Liver (tissue), 9 donors: ENCODE results near the gene TRIM13. TPM values are rescaled to one million over a fixed set of nuclear protein-coding genes. Genes with fewer than 3 reads are reported as not detected.

Source experiments
- DNase-seq: peaks from one replicate; pipeline ENCODE4 v3.0.0-alpha.2; 2017; ENCODE audit warnings: low spot score
- H3K27ac ChIP-seq, 2 donors: one replicate each; pipeline ENCODE4 v1.7.0; 2013; ENCODE audit warnings: inconsistent platforms in 2 of 2, low read length in 2 of 2, control low read depth in 1 of 2, low read depth in 1 of 2, mild to moderate bottlenecking in 1 of 2
- H3K27me3 ChIP-seq, 4 donors: one replicate each; pipeline versions ENCODE4 v1.6.1 to v1.7.0; 2013; ENCODE audit warnings: low read length in 3 of 4, inconsistent platforms in 1 of 4, mild to moderate bottlenecking in 1 of 4, moderate library complexity in 1 of 4; ENCODE audit not compliant: control insufficient read depth in 4 of 4, insufficient read depth in 4 of 4
- H3K36me3 ChIP-seq, 4 donors: one replicate each; pipeline versions ENCODE4 v1.6.1 to v1.7.0; 2013; ENCODE audit warnings: low read length in 3 of 4, mild to moderate bottlenecking in 3 of 4, low read depth in 1 of 4, moderate library complexity in 1 of 4; ENCODE audit not compliant: control insufficient read depth in 4 of 4, insufficient read depth in 3 of 4
- H3K4me1 ChIP-seq, 4 donors: one replicate each; pipeline versions ENCODE4 v1.6.1 to v1.7.0; 2013; ENCODE audit warnings: low read length in 3 of 4, mild to moderate bottlenecking in 3 of 4, moderate library complexity in 1 of 4; ENCODE audit not compliant: control insufficient read depth in 4 of 4, insufficient read depth in 4 of 4
- H3K4me3 ChIP-seq, 3 donors: one replicate each; pipeline versions ENCODE4 v1.6.1 to v1.7.0; 2013; ENCODE audit warnings: low read length in 3 of 3, control low read depth in 1 of 3, low read depth in 1 of 3, mild to moderate bottlenecking in 1 of 3
- H3K9ac ChIP-seq, 2 donors: one replicate each; pipeline ENCODE4 v1.7.0; 2013; ENCODE audit warnings: low read length in 2 of 2, mild to moderate bottlenecking in 2 of 2, moderate library complexity in 2 of 2, control low read depth in 1 of 2, low read depth in 1 of 2
- H3K9me3 ChIP-seq, 4 donors: one replicate each; pipeline versions ENCODE4 v1.6.1 to v1.7.0; 2013; ENCODE audit warnings: low read length in 3 of 4; ENCODE audit not compliant: control insufficient read depth in 4 of 4
- CTCF ChIP-seq: fragments of 150-350 bp; IDR thresholded peaks from 2 replicates; pipeline ENCODE4 v1.5.1; 2017; ENCODE audit warnings: improper control_type of control experiment, low read depth, low read length; ENCODE audit not compliant: missing input control
- EGR1 ChIP-seq, 2 donors: IDR thresholded peaks; 2 replicates each; pipeline ENCODE4 v1.6.1; 2016 to 2018; ENCODE audit warnings: antibody characterized with exemption in 2 of 2, low read depth in 2 of 2
- FOXA2 ChIP-seq: IDR thresholded peaks from 2 replicates; pipeline ENCODE4 v1.6.1; 2016; ENCODE audit warnings: antibody characterized with exemption
- GABPA ChIP-seq, 2 donors: IDR thresholded peaks in 1 of 2; conservative IDR thresholded peaks in 1 of 2; 2 replicates each; pipeline ENCODE4 v1.6.1; 2016; ENCODE audit warnings: antibody characterized with exemption in 2 of 2, mild to moderate bottlenecking in 1 of 2, moderate library complexity in 1 of 2
- HNF4A ChIP-seq, 2 donors: conservative IDR thresholded peaks; 2 replicates each; pipeline ENCODE4 v1.6.1; 2016; ENCODE audit warnings: antibody characterized with exemption in 2 of 2, mild to moderate bottlenecking in 2 of 2
- HNF4G ChIP-seq: IDR thresholded peaks from 2 replicates; pipeline ENCODE4 v1.6.1; 2016; ENCODE audit warnings: antibody characterized with exemption
- NR2F2 ChIP-seq: IDR thresholded peaks from 2 replicates; pipeline ENCODE4 v1.6.1; 2016; ENCODE audit warnings: antibody characterized with exemption
- RAD21 ChIP-seq, 2 donors: IDR thresholded peaks; 2 replicates each; pipeline ENCODE4 v1.6.1; 2016; ENCODE audit warnings: antibody characterized with exemption in 2 of 2, mild to moderate bottlenecking in 2 of 2
- SP1 ChIP-seq: IDR thresholded peaks from 2 replicates; pipeline ENCODE4 v1.6.1; 2018; ENCODE audit warnings: antibody characterized with exemption, mild to moderate bottlenecking
- TAF1 ChIP-seq: conservative IDR thresholded peaks from 2 replicates; pipeline ENCODE4 v1.6.1; 2016; ENCODE audit warnings: antibody characterized with exemption, mild to moderate bottlenecking
- ZBTB33 ChIP-seq: IDR thresholded peaks from 2 replicates; pipeline ENCODE4 v1.6.1; 2016; ENCODE audit warnings: antibody characterized with exemption
- WGBS: extraction: QIAGEN DNeasy Blood & Tissue Kit; methylation state at CpG from one replicate; pipeline ENCODE4 v1.1.7; 2013; 5-methylcytosine and 5-hydroxymethylcytosine counted together
- polyA plus RNA-seq, 2 donors: library from polyadenylated mRNA; stranded (reverse) in 1 of 2; unstranded in 1 of 2; fragments of 200-250 nt in 1 of 2; fragments of >200 nt in 1 of 2; fragmentation: Nextera tagmentation in 1 of 2; extraction: Ambion mirVana in 1 of 2; gene quantifications; one replicate each; pipeline versions ENCODE4 v1.2.1 to v1.2.3, GENCODE V29; 2013 to 2015
- total RNA-seq, 2 donors: library from RNA; depleted of rRNA; stranded (reverse); fragments of >200 nt; gene quantifications; one replicate each; pipeline ENCODE4 v1.2.3, GENCODE V29; 2014
- TF ChIP-seq, protein P1 (sequence below): IDR thresholded peaks from 2 replicates; pipeline ENCODE4 v1.6.1; 2016; ENCODE audit warnings: antibody characterized with exemption
- TF ChIP-seq, protein P2 (sequence below): IDR thresholded peaks from 2 replicates; pipeline ENCODE4 v1.6.1; 2016; ENCODE audit warnings: antibody characterized with exemption, mild to moderate bottlenecking
- donor health status: healthy.
- donor health status: healthy.
- donor health status: healthy.
- donor health status: healthy.
- donor health status: healthy.

TRIM13 gene
- total and polyA plus RNA-seq, 4 donors, result 4.7 to 10.5 (median 9.6) TPM

GRCh38 chr13:50014386-50014785 is 17.5 kb downstream of the TRIM13 start:
- H3K36me3 ChIP-seq, result peaks cover 1 to 32% (median 15%) of the 10 kb centered on the region in 4 donors
- H3K9ac ChIP-seq, result no peak overlapping the region

More at GRCh38 chr13:50014386-50014785, 17.5 kb downstream of the TRIM13 start:
- 94% methylated on average over 1 of the region's 1 CpG for WGBS
- Histone ChIP-seq H3K9me3 (no peaks in the 10 kb centered on the region), H3K4me1 (peaks cover 0 to 1% (median 0%) of the 10 kb centered on the region in 4 donors), H3K27me3 (no peaks in the 10 kb centered on the region), H3K27ac (no peak overlapping the region), H3K4me3 (no peak overlapping the region)
- DNase-seq, result no peak
- TF ChIP-seq EGR1 (IDR thresholded peaks at IDR 0.05; ENCODE audit: low read depth in 2 of 2) (no peak), HNF4A (conservative IDR thresholded peaks at IDR 0.05) (no peak), CTCF (no peak), SP1 (no peak), RAD21 (IDR thresholded peaks at IDR 0.05) (no peak), TAF1 (no peak), GABPA (IDR thresholded peaks at IDR 0.05 in 1 of 2, conservative IDR thresholded peaks at IDR 0.05 in 1 of 2) (no peak), FOXA2 (no peak), HNF4G (no peak), NR2F2 (no peak), ZBTB33 (no peak)
- TF ChIP-seq, protein P1, sequence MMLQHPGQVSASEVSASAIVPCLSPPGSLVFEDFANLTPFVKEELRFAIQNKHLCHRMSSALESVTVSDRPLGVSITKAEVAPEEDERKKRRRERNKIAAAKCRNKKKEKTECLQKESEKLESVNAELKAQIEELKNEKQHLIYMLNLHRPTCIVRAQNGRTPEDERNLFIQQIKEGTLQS, result no peak
- TF ChIP-seq, protein P2, sequence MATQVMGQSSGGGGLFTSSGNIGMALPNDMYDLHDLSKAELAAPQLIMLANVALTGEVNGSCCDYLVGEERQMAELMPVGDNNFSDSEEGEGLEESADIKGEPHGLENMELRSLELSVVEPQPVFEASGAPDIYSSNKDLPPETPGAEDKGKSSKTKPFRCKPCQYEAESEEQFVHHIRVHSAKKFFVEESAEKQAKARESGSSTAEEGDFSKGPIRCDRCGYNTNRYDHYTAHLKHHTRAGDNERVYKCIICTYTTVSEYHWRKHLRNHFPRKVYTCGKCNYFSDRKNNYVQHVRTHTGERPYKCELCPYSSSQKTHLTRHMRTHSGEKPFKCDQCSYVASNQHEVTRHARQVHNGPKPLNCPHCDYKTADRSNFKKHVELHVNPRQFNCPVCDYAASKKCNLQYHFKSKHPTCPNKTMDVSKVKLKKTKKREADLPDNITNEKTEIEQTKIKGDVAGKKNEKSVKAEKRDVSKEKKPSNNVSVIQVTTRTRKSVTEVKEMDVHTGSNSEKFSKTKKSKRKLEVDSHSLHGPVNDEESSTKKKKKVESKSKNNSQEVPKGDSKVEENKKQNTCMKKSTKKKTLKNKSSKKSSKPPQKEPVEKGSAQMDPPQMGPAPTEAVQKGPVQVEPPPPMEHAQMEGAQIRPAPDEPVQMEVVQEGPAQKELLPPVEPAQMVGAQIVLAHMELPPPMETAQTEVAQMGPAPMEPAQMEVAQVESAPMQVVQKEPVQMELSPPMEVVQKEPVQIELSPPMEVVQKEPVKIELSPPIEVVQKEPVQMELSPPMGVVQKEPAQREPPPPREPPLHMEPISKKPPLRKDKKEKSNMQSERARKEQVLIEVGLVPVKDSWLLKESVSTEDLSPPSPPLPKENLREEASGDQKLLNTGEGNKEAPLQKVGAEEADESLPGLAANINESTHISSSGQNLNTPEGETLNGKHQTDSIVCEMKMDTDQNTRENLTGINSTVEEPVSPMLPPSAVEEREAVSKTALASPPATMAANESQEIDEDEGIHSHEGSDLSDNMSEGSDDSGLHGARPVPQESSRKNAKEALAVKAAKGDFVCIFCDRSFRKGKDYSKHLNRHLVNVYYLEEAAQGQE, result no peak
